Testis (tissue), 3 donors: ENCODE results near the gene ITGB1. TPM values are rescaled to one million over a fixed set of nuclear protein-coding genes. Genes with fewer than 3 reads are reported as not detected.

Source experiments
- DNase-seq: peaks from one replicate; pipeline ENCODE4 v3.0.0-alpha.2; 2019
- H3K27ac ChIP-seq, 2 donors: fragments of 200-600 bp; sonication (generic); one replicate each; pipeline ENCODE4 v1.5.1; 2019
- H3K27me3 ChIP-seq: fragments of 200-600 bp; sonication (generic); one replicate; pipeline ENCODE4 v1.5.1; 2019
- H3K36me3 ChIP-seq: fragments of 200-600 bp; sonication (generic); one replicate; pipeline ENCODE4 v1.5.1; 2017; ENCODE audit warnings: low read depth; ENCODE audit errors: missing control alignments
- H3K4me1 ChIP-seq: fragments of 200-600 bp; sonication (generic); one replicate; pipeline ENCODE4 v1.5.1; 2019
- H3K4me3 ChIP-seq, 2 donors: fragments of 200-600 bp; sonication (generic); one replicate each; pipeline ENCODE4 v1.5.1; 2017 to 2019
- H3K9me3 ChIP-seq: fragments of 200-600 bp; sonication (generic); one replicate; pipeline ENCODE4 v1.5.1; 2017
- CTCF ChIP-seq, 3 experiments: fragments of 450-650 bp in 2 of 3; fragments of 200-600 bp in 1 of 3; sonication (generic) in 1 of 3; IDR thresholded peaks; one replicate each; pipeline ENCODE4 v1.5.1; 2016 to 2019; ENCODE audit warnings: antibody characterized with exemption in 3 of 3, mild to moderate bottlenecking in 2 of 3, moderate library complexity in 1 of 3
- POLR2A ChIP-seq: fragments of 450-650 bp; IDR thresholded peaks from one replicate; pipeline ENCODE4 v1.6.1; 2017; ENCODE audit warnings: antibody characterized with exemption, mild to moderate bottlenecking, moderate library complexity
- WGBS, 2 donors: methylation state at CpG; one replicate each; pipeline ENCODE4 v1.1.5; 2018; 5-methylcytosine and 5-hydroxymethylcytosine counted together
- intact Hi-C: fragments of 100-400 bp; cut with DNase I; formaldehyde crosslinking; loops from one replicate; pipeline ENCODE4 v1.15.1; 2023; ENCODE audit warnings: low total_unique reads
- polyA plus RNA-seq: library from polyadenylated mRNA; stranded (reverse); fragments of 350-450 nt; fragmentation: Illumina TruSeq; extraction: RNeasy Lipid Tissue Mini Kit (QIAGEN cat#74804); gene quantifications from one replicate; pipeline ENCODE4 v1.2.3, GENCODE V29; 2014; ENCODE audit warnings: low read depth, low replicate concordance; ENCODE audit not compliant: insufficient read depth
- total RNA-seq, 2 donors: library from RNA; depleted of rRNA; stranded (reverse); fragments of >200 nt; gene quantifications; one replicate each; pipeline ENCODE4 v1.2.3, GENCODE V29; 2016

The ITGB1 gene
- total and polyA plus RNA-seq, 3 donors from 2014 or later: 158 to 189 (median 175) TPM

- DNase-seq: no peak
These were observed 14.4 kb upstream of the ITGB1 start for GRCh38 chr10:32972460-32972859.

GRCh38 chr10:32971536-32972091 lies 13.6 kb upstream of the ITGB1 start:
- H3K27me3 ChIP-seq: no peaks in the 10 kb centered on the region
- DNase-seq: no peak
- TF ChIP-seq CTCF (IDR thresholded peaks at IDR 0.05): no peak
- TF ChIP-seq POLR2A: no peak
- H3K27ac ChIP-seq: no peak overlapping the region
- no peak overlapping the region for H3K4me3 ChIP-seq
- H3K36me3 ChIP-seq: no peaks in the 10 kb centered on the region
- no peaks in the 10 kb centered on the region for H3K9me3 ChIP-seq
- intact Hi-C loops: no loop called here
- no peaks in the 10 kb centered on the region for H3K4me1 ChIP-seq
- 65 to 72% methylated on average over 6 of the region's 6 CpGs for WGBS, 2 donors

More at GRCh38 chr10:32972460-32972859, 14.4 kb upstream of the ITGB1 start:
- no peaks in the 10 kb centered on the region for H3K9me3 ChIP-seq
- 76 to 83% methylated on average over 4 of the region's 4 CpGs for WGBS, 2 donors
- H3K4me1 ChIP-seq: no peaks in the 10 kb centered on the region
- TF ChIP-seq POLR2A (no peak), CTCF (IDR thresholded peaks at IDR 0.05) (no peak)
- intact Hi-C loops: no loop called here
- H3K36me3 ChIP-seq: no peaks in the 10 kb centered on the region
- H3K27ac ChIP-seq: no peak overlapping the region
- no peaks in the 10 kb centered on the region for H3K27me3 ChIP-seq
- H3K4me3 ChIP-seq: no peak overlapping the region

- no peaks in the 10 kb centered on the region for H3K4me1 ChIP-seq
- TF ChIP-seq POLR2A: no peak
- no peak for TF ChIP-seq CTCF (IDR thresholded peaks at IDR 0.05)
- no peaks in the 10 kb centered on the region for H3K36me3 ChIP-seq
- no peak for DNase-seq
- H3K9me3 ChIP-seq: no peaks in the 10 kb centered on the region
- intact Hi-C loops: no loop called here
- WGBS, 2 donors: 80 to 88% methylated on average over 2 of the region's 2 CpGs
- no peak overlapping the region for H3K4me3 ChIP-seq
- no peak overlapping the region for H3K27ac ChIP-seq
- H3K27me3 ChIP-seq: no peaks in the 10 kb centered on the region
These were observed 12.9 kb upstream of the ITGB1 start for GRCh38 chr10:32970910-32971309.

- H3K4me3 ChIP-seq: no peak overlapping the region
- intact Hi-C loops: no loop called here
- 100% methylated on average over 3 of the region's 3 CpGs for WGBS, 2 donors
- H3K27me3 ChIP-seq: no peaks in the 10 kb centered on the region
- no peaks in the 10 kb centered on the region for H3K36me3 ChIP-seq
- TF ChIP-seq CTCF (IDR thresholded peaks at IDR 0.05) (no peak), POLR2A (no peak)
- H3K9me3 ChIP-seq: no peaks in the 10 kb centered on the region
- no peak for DNase-seq
- H3K4me1 ChIP-seq: no peaks in the 10 kb centered on the region
- H3K27ac ChIP-seq: no peak overlapping the region
These were observed 6.2 kb upstream of the ITGB1 start for GRCh38 chr10:32964270-32964669.

GRCh38 chr10:32963096-32963495 lies 5.1 kb upstream of the ITGB1 start:
- Histone ChIP-seq H3K36me3 (no peaks in the 10 kb centered on the region), H3K27me3 (no peaks in the 10 kb centered on the region), H3K4me1 (no peaks in the 10 kb centered on the region), H3K9me3 (no peaks in the 10 kb centered on the region), H3K4me3 (no peak overlapping the region), H3K27ac (peak overlapping the region in 1 of 2 donors; percentile 74)
- TF ChIP-seq CTCF (IDR thresholded peaks at IDR 0.05) (no peak), POLR2A (no peak)
- 33 to 35% methylated on average over 3 of the region's 3 CpGs for WGBS, 2 donors
- no peak for DNase-seq
- intact Hi-C loops: no loop called here
